GM12874 (cell line): ENCODE measurements around the gene GGCX.

Source experiments
- CTCF ChIP-seq: IDR thresholded peaks from 2 replicates; pipeline ENCODE4 v1.5.1; 2011; ENCODE audit warnings: low read depth, mild to moderate bottlenecking, control low read depth, low read length, moderate library complexity; ENCODE audit not compliant: insufficient read depth

Gene GGCX

DNA sequence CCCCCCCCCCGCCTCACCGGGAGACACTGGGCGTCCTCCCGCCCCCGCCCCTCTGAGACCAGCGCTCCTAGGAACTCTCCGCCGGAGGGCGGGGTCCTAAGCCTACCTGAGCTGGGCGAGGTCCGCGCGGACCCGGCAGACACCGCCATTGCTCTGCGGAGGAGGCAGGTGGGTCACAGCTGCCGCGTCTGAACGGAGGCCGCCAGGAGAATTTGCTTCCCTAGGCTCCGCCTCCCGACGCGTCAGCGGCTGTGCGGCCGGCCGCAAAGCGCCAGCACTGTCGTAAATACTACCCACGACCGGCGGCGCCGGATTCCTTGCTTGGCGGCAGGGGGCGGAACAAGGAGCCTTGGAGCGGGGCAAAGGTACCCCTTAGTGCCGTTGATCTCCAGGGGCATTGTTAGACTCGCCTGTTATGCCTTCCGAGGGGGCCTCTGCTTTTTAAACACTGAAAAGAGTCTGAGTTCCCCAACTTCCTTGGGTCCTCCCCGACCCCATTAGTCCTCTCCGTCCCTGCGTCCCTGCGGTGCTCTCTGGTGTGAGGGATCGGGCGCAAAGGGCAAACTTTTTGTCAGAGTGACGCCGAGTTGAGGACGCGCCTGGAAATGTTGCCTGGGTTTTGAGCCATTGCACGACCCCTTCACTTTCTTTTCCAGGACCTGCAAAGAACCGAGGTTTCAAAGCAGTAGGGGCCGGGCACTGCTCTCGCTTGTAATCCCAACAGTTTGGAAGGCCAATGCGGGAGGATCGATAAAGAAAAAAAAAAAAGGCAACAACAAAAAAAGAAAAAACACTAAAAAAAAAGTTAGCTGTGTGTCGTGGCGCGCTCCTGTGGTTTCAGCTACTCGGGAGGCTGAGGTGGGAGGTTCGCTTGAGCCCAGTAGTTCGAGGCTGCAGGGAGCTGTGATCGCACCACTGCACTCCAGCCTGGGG lies at the start of gene GGCX:
Gene GGCX (minus strand): TSS at position 214 of the 933 bp plus-strand sequence. CDS start 65 bp downstream, at position 149.
- TF ChIP-seq CTCF = no peak

- TF ChIP-seq CTCF = no peak
These were observed 46.2 kb upstream of the GGCX start for GRCh38 chr2:85607268-85608215.

DNA sequence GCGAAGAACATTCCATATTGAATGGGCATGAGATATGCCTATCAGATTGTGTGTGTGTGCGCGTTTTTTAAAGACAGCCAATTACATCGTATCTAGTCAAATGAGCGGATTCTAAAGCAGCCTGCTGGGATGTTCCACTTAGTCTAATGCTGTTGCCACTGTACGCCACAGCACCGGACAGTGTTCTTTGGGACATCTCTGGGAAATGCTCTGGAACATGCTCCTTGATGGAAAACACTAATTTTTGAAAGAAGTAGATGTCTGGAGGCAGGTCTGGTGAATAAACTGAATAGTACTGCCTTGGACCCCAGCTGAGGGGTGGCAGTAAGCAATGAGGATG lies 44.8 kb upstream of the GGCX start:
- no peak for TF ChIP-seq CTCF

DNA sequence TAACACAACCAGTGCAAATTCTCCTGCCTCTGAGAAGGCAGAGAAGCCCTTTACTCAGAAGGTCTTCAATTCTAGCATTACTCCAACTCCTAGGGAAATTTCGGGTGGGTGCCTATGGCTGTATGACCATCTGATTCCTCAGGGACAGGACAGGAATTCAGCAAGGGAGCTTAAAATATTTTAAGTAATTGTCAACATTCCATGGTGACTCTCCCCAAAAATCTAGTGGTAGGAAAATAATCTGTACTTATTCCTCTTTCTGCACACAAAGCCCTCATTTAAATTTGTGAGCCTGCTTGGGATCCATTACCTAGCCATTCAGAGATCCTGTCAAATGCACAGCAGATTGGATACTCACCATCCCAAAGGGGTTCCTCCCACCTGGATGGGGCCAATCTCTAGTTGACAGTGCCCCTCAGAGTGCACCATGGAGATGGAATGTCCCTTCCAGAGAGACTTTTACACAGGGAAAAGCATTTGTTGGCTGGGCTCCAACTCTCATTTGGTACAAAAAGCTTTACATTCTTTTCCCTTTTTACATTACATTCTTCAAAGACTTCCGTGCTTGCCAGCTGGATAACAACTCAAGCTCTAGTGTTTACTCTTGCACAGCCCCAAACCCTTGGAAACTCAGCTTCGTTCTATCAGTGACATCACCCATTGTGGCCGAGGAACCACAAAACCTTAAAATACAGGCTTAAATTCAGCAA lies 44.3 kb upstream of the GGCX start:
- no peak for TF ChIP-seq CTCF

GRCh38 chr2:85604568-85605339 lies 43.5 kb upstream of the GGCX start:
- no peak for TF ChIP-seq CTCF

DNA sequence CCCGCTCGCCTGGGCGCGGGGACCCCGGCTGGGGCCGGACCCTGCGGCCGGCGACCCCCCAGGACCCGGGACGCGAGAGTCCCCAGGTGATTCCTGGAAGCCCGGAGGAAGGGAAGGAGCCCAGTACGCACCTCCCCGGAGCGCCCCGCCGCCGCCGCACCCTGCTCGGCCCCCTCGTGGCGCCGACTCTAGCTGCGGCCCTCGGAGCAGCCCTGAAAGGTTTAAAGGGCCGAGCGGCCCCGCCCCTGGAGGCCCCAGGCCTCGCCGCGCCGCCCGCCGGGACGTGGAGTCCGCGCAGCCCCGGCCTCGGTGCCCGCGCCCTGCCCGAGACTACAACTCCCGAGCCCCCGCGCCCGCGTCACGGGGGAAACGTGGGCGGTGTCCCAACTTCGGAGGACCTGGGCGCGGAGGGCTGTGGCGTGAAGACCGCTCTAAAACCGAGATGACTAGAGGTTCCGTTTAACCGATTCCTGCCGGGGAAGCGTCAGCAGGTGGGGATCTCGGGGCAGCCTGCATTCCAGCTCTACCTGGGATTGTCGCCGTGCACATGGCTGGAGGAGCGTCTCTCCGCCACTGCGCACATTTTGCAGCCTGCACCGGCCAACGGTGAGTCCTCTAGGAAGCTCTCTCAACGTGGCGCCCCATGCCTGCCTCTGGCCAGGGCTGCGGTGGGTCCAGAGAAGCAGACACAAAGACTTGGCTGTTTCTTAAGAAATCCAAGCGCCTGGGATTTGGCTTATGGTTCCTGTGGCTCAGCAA lies 41.4 kb upstream of the GGCX start, which contains the start of gene TMEM150A:
Gene TMEM150A (minus strand): TSS at position 223 of the 759 bp plus-strand sequence. CDS start 750 bp downstream, outside the sequence.
- TF ChIP-seq CTCF = peak; percentile 42
